Uterus (tissue), 2 donors: Measurements from ENCODE around the gene MAP3K12.

ENCODE experiments used
- CTCF ChIP-seq, 4 experiments: fragments of 200-600 bp in 2 of 4; fragments of 450-650 bp in 2 of 4; sonication (generic) in 2 of 4; IDR thresholded peaks; one replicate each; pipeline ENCODE4 v1.5.1; 2016 to 2019; ENCODE audit warnings: antibody characterized with exemption in 4 of 4, mild to moderate bottlenecking in 2 of 4, moderate library complexity in 1 of 4
- POLR2A ChIP-seq, 2 donors: fragments of 450-650 bp; IDR thresholded peaks; one replicate each; pipeline ENCODE4 v1.6.1; 2016; ENCODE audit warnings: antibody characterized with exemption in 2 of 2, mild to moderate bottlenecking in 1 of 2, moderate library complexity in 1 of 2

GRCh38 chr12:53495903-53496751 is 3.1 kb downstream of the MAP3K12 start:
- no peak for TF ChIP-seq POLR2A (IDR thresholded peaks at IDR 0.05)
- TF ChIP-seq CTCF (IDR thresholded peaks at IDR 0.05) = no peak
